SJCRH30 (cell line): ENCODE measurements around the gene IST1. TPM values are rescaled to one million over a fixed set of nuclear protein-coding genes. Genes with fewer than 3 reads are reported as not detected.

Experiments
- DNase-seq, 2 experiments: peaks; one replicate each; pipeline ENCODE4 v3.0.0-alpha.2; 2015 to 2020
- H3K27ac ChIP-seq: fragments of 250-450 bp; sonication (Bioruptor Pico); 2 replicates; pipeline ENCODE4 v1.5.1; 2020; ENCODE audit warnings: mild to moderate bottlenecking, moderate library complexity
- H3K27me3 ChIP-seq: fragments of 250-450 bp; sonication (Bioruptor Pico); 2 replicates; pipeline ENCODE4 v1.5.1; 2020; ENCODE audit warnings: mild to moderate bottlenecking, moderate library complexity
- H3K36me3 ChIP-seq: fragments of 250-450 bp; sonication (Bioruptor Pico); 2 replicates; pipeline ENCODE4 v1.5.1; 2020; ENCODE audit warnings: mild to moderate bottlenecking, moderate library complexity
- H3K4me1 ChIP-seq: fragments of 250-450 bp; sonication (Bioruptor Pico); 2 replicates; pipeline ENCODE4 v1.5.1; 2020; ENCODE audit warnings: mild to moderate bottlenecking, moderate library complexity
- H3K4me3 ChIP-seq: fragments of 250-450 bp; sonication (Bioruptor Pico); 2 replicates; pipeline ENCODE4 v1.5.1; 2020; ENCODE audit warnings: mild to moderate bottlenecking, moderate library complexity
- H3K9me3 ChIP-seq: fragments of 250-450 bp; sonication (Bioruptor Pico); replicated peaks from 2 replicates; pipeline ENCODE4 v1.5.1; 2020; ENCODE audit warnings: mild to moderate bottlenecking, moderate library complexity
- total RNA-seq: library from RNA; depleted of rRNA; stranded (reverse); fragments of >200 nt; shearing (Covaris generic); gene quantifications from 2 replicates; pipeline ENCODE4 v1.2.3, GENCODE V29; 2014

The IST1 gene
- total RNA-seq, 1 experiment from 2014 or later = 179 TPM

- DNase-seq = no peak
- Histone ChIP-seq H3K4me3 (no peak overlapping the region), H3K9me3 (no peaks in the 10 kb centered on the region), H3K27ac (no peak overlapping the region), H3K36me3 (no peaks in the 10 kb centered on the region), H3K27me3 (no peaks in the 10 kb centered on the region), H3K4me1 (no peaks in the 10 kb centered on the region)
Observed at GRCh38 chr16:71952825-71953224, 57.5 kb downstream of the IST1 start.

DNA sequence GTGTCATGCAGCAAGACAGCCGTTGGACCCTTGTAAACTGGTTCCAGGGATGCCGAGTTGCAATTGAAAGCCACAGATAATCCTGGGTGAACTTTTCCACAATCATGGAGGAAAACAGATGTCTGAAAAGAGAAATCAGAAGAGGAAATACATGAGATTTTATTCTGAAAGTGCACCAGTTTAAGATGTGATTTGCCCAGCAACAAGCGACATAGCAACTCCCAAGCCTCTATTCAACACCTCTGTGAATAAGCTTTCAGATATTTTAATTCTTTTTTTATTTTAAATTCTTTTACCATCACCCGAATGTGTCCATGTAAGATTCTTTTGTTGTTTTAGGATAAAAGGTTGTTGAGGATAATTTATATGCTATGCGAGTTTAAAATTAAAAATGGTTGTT is 58.8 kb downstream of the IST1 start:
- H3K27me3 ChIP-seq = no peaks in the 10 kb centered on the region
- H3K27ac ChIP-seq = no peak overlapping the region
- H3K4me1 ChIP-seq = no peaks in the 10 kb centered on the region
- no peak overlapping the region for H3K4me3 ChIP-seq
- no peaks in the 10 kb centered on the region for H3K9me3 ChIP-seq
- no peaks in the 10 kb centered on the region for H3K36me3 ChIP-seq
- no peak for DNase-seq

DNA sequence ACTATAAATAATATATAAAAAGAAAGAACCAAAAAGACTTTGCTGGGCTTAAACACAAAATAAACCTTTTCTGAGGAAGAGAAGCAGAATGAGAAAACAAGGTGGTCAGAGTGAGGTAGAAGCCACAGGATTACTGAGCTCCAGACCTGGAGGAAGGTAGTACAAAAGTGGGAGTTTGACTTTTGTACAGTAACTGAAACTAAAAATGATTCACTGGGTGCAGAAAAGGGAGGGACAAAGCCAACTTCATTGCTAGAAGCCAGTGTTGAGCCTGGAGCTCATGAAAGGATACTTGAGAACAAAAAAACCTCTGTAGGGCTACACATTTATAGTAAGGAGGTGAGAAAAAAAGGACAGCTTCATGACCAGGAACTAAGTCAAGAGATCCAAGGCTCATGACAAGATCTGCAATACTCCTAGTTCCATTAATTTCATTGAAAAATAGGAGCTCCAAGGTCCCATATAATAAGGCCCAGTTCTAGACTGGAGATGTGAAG is 59.4 kb downstream of the IST1 start:
- no peaks in the 10 kb centered on the region for H3K36me3 ChIP-seq
- no peaks in the 10 kb centered on the region for H3K9me3 ChIP-seq
- H3K27me3 ChIP-seq = no peaks in the 10 kb centered on the region
- DNase-seq = no peak
- H3K4me1 ChIP-seq = no peaks in the 10 kb centered on the region
- H3K4me3 ChIP-seq = no peak overlapping the region
- no peak overlapping the region for H3K27ac ChIP-seq

DNA sequence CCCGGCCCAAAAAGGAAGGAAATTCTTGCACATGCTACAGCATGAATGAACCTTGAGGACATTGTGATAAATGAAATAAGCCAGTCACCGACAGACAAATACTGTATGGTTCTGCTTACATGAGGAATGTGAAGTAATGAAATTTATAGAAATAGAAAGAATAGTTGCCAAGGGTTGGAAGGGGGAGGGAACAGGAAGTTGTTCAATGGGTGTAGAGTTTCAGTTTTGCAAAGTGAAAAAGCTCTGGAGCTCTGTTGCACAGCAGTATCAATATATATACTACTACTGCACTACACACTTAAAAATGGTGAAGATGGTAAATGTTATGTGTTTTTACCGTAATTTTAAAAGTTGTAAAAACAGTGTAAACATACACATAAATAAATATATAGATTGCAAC is 61.2 kb downstream of the IST1 start:
- H3K9me3 ChIP-seq = no peaks in the 10 kb centered on the region
- no peak overlapping the region for H3K27ac ChIP-seq
- no peak for DNase-seq
- H3K27me3 ChIP-seq = no peaks in the 10 kb centered on the region
- peaks cover under 1% of the 10 kb centered on the region; the same call in 1 of the 2 replicates for H3K4me1 ChIP-seq
- H3K36me3 ChIP-seq = no peaks in the 10 kb centered on the region
- H3K4me3 ChIP-seq = no peak overlapping the region

DNA sequence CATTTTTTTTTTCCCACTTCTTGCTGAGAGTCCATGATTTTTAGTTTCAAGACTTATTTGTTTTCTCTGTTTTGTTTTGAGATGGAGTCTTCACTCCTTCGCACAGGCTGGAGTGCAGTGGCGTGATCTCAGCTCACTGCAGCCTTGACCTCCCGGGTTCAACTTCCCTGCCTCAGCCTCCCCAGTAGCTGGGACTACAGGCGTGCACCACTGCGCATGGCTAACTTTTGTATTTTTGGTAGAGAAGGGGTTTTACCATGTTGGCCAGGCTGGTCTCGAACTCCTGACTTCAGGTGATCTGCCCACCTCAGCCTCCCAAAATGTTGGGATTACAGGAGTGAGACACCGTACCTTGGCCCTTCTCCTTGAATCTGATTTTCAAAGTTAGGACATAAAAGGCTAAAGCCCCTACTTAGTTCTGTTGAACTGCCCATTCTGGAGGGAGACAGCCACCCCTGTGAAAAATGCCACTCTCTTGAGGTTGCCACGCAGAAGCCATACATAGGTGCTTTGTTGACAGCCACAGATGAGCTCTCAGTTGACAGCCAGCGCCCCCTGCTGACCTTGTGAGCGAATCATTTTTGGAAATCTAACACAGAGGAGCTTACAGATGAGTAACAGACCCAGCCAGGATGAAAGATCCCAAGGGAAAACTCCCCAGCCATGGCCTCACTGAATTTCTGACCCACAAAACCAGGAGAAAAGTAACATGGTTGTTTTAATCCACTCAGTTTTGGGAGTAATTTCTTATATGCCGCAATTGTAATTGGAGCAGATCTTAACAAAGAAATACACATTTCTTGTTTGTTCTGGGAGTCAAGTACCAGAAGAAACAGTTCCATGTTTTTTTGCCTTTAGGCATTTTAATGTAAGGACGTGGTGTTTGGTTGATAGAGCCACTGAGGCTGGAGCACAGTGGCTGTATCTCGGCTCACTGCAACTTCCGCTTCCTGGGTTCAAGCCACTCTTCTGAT is 66.0 kb downstream of the IST1 start:
- Histone ChIP-seq H3K27ac (no peak overlapping the region), H3K9me3 (no peaks in the 10 kb centered on the region), H3K27me3 (no peaks in the 10 kb centered on the region), H3K4me3 (no peak overlapping the region), H3K4me1 (peaks cover 3% of the 10 kb centered on the region; the same call in 1 of the 2 replicates), H3K36me3 (no peaks in the 10 kb centered on the region)
- peak; percentile 77 to 92 for DNase-seq

GRCh38 chr16:71963125-71963875 is 68.0 kb downstream of the IST1 start:
- H3K27me3 ChIP-seq = no peaks in the 10 kb centered on the region
- H3K36me3 ChIP-seq = no peaks in the 10 kb centered on the region

DNA sequence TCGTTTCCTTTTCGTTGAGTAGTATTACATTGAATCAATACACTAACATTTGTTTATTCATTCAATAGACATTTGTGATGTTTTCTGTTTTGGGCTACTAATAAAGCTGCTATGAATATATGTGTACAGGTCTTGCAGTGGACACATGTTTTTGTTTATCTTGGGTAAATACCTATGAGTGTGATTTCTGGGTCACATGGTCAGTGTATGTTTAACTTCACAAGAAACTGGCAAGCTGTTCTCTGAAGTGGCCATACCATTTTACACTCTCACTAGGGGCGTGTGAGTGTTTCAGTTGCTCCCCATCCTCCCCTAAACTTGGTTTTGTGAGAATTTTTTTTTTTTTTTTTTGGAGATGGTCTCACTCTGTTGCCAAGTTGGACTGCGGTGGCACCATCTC is 69.9 kb downstream of the IST1 start:
- H3K27me3 ChIP-seq = no peaks in the 10 kb centered on the region
- H3K4me1 ChIP-seq = peaks cover 3% of the 10 kb centered on the region; the same call in 1 of the 2 replicates
- DNase-seq = no peak
- H3K36me3 ChIP-seq = no peaks in the 10 kb centered on the region
- H3K4me3 ChIP-seq = no peak overlapping the region
- no peak overlapping the region for H3K27ac ChIP-seq
- no peaks in the 10 kb centered on the region for H3K9me3 ChIP-seq

More at GRCh38 chr16:71963125-71963875, 68.0 kb downstream of the IST1 start:
- Histone ChIP-seq H3K4me3 (no peak overlapping the region), H3K27ac (no peak overlapping the region), H3K9me3 (no peaks in the 10 kb centered on the region), H3K4me1 (peaks cover 3% of the 10 kb centered on the region; the same call in 1 of the 2 replicates)
- DNase-seq = no peak

- Histone ChIP-seq H3K9me3 (no peaks in the 10 kb centered on the region), H3K4me3 (no peak overlapping the region), H3K4me1 (no peaks in the 10 kb centered on the region; the same call in 1 of the 2 replicates), H3K27ac (no peak overlapping the region), H3K36me3 (no peaks in the 10 kb centered on the region), H3K27me3 (no peaks in the 10 kb centered on the region)
- no peak for DNase-seq
Observed at GRCh38 chr16:71966932-71967331, 71.6 kb downstream of the IST1 start.

DNA sequence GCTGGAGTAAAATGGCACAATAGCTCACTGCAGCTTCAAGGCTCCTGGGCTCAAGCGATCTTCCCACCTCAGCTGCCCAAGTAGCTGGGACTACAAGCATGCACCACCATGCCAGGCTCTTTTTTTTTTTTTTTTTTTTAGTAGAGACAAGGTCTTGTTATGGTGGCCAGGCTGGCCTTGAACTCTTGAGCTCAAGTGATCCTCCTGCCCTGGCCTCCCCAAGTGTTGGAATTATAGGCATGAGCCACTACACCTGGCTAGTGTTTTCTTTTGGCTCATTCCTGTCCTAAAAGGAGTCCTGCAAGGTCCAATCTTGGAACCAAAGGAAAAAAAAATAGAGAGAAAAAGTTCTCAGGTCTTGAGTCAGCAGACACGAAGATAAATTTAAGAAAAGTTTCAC is 74.0 kb downstream of the IST1 start:
- H3K27ac ChIP-seq = no peak overlapping the region
- H3K4me3 ChIP-seq = no peak overlapping the region
- H3K27me3 ChIP-seq = no peaks in the 10 kb centered on the region
- no peaks in the 10 kb centered on the region for H3K36me3 ChIP-seq
- no peaks in the 10 kb centered on the region for H3K9me3 ChIP-seq
- H3K4me1 ChIP-seq = no peaks in the 10 kb centered on the region
- DNase-seq = no peak

DNA sequence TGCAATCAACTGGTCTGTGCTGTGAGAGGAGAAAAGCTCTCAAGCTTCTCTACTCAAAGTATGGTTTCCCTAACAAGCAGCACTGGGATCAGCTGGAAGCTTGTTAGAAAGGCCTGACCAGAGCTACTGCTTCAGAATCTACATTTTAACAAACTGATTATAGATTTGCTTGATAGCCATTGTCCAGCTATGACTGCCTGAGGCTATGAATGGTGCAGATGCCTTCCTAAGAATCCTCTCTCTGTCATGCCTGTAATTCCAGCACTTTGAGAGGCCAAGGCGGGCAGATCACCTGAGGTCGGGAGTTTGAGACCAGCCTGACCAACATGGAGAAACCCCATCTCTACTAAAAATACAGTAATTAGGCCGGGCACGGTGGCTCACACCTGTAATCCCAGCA is 76.2 kb downstream of the IST1 start:
- no peaks in the 10 kb centered on the region for H3K9me3 ChIP-seq
- no peak for DNase-seq
- H3K4me1 ChIP-seq = no peaks in the 10 kb centered on the region
- no peak overlapping the region for H3K27ac ChIP-seq
- no peaks in the 10 kb centered on the region for H3K36me3 ChIP-seq
- H3K27me3 ChIP-seq = no peaks in the 10 kb centered on the region
- no peak overlapping the region for H3K4me3 ChIP-seq

GRCh38 chr16:71972356-71972755 is 77.0 kb downstream of the IST1 start:
- H3K9me3 ChIP-seq = no peaks in the 10 kb centered on the region
- H3K36me3 ChIP-seq = no peaks in the 10 kb centered on the region
- DNase-seq = no peak
- no peaks in the 10 kb centered on the region for H3K4me1 ChIP-seq
- no peaks in the 10 kb centered on the region for H3K27me3 ChIP-seq
- no peak overlapping the region for H3K27ac ChIP-seq
- H3K4me3 ChIP-seq = no peak overlapping the region

DNA sequence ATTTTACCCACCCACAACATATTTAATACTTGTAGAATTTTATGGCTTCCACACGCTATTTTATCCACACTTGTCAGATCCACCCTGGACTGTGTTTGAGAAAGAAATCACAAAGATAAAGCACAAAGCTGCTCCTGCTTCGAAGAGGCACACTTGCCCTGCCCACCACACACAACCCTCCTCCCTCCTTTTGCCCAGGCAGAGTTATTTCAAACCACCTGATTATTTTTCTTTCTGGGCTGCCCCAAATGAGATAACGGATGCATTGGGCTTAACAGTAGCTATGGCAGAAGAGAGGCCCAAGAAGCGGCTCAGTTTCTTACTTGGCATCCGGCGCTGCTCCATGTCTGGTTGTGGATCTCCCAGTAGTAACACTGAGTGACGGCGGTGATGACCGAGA is 77.7 kb downstream of the IST1 start:
- Histone ChIP-seq H3K9me3 (no peaks in the 10 kb centered on the region), H3K4me3 (no peak overlapping the region)

DNA sequence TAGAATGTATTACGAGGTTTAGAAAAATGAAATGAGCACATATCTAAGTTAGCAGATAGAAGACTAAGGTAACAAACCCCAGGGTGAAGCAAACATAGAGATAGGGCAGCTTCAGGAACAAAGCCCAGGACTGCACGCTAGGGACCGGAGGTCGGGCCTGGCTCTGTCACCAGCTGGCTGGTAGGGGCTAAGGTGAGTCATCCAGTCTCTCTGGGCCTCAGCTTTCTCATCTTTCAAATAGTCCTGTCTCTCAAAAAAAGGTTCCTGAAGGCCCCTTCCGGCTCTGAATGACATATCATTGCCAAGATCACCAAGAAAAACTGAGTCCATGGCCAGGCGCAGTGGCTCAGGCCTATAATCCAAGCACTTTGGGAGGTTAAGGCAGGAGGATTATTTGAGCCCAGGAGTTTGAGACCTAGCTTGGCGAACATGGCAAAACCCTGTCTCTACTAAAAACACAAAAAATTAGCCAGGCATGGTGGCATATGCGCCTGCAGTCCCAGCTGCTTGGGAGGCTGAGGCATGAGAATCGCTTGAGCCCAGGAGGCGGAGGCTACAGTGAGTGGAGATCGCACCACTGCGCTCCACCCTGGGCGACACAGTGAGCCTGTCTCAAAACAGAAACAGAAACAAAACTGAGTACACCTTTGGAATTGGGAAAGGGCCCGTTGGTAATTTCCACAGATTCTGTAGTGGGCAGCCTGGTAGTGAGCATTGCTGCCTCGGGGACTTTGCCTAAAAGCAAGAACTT is 78.9 kb downstream of the IST1 start:
- Histone ChIP-seq H3K36me3 (no peaks in the 10 kb centered on the region), H3K4me3 (no peak overlapping the region), H3K9me3 (no peaks in the 10 kb centered on the region), H3K27ac (no peak overlapping the region), H3K27me3 (no peaks in the 10 kb centered on the region), H3K4me1 (no peaks in the 10 kb centered on the region)
- DNase-seq = no peak

More for the DNA sequence above, 77.7 kb downstream of the IST1 start:
- Histone ChIP-seq H3K4me1 (no peaks in the 10 kb centered on the region), H3K27me3 (no peaks in the 10 kb centered on the region), H3K36me3 (no peaks in the 10 kb centered on the region), H3K27ac (no peak overlapping the region)
- DNase-seq = no peak
